Spleen (tissue), 11 donors: ENCODE results near the gene NYNRIN. TPM values are rescaled to one million over a fixed set of nuclear protein-coding genes. Genes with fewer than 3 reads are reported as not detected.
"Not testable (repeated sequence)": the region's sequence is repeated elsewhere in the genome, so short reads cannot be mapped to it uniquely, and the experiment has no call there.

Experiments used
- DNase-seq: peaks from one replicate; pipeline ENCODE4 v3.0.0-alpha.2; 2020
- H3K27ac ChIP-seq, 8 donors: fragments of 200-600 bp; sonication (generic) in 7 of 8; 1 replicate in 4 of 8; 2 replicates in 4 of 8; pipeline versions ENCODE4 v1.5.0 to v1.8.0; 2016 to 2021; ENCODE audit warnings: inconsistent platforms in 4 of 8, mild to moderate bottlenecking in 4 of 8, moderate library complexity in 1 of 8
- H3K27me3 ChIP-seq, 7 donors: fragments of 200-600 bp; sonication (generic) in 6 of 7; replicated peaks in 1 of 7; 1 replicate in 4 of 7; 2 replicates in 3 of 7; pipeline versions ENCODE4 v1.5.0 to v1.8.0; 2016 to 2021; ENCODE audit warnings: inconsistent platforms in 3 of 7, mild to moderate bottlenecking in 1 of 7
- H3K36me3 ChIP-seq, 6 donors: fragments of 200-600 bp; sonication (generic) in 5 of 6; 1 replicate in 4 of 6; 2 replicates in 2 of 6; pipeline versions ENCODE4 v1.5.0 to v1.8.0; 2016 to 2021; ENCODE audit warnings: inconsistent platforms in 2 of 6
- H3K4me1 ChIP-seq, 6 donors: fragments of 200-600 bp; sonication (generic) in 5 of 6; 1 replicate in 3 of 6; 2 replicates in 3 of 6; pipeline versions ENCODE4 v1.5.0 to v1.8.0; 2016 to 2021; ENCODE audit warnings: inconsistent platforms in 3 of 6
- H3K4me3 ChIP-seq, 8 donors: fragments of 200-600 bp; sonication (generic) in 7 of 8; 1 replicate in 4 of 8; 2 replicates in 4 of 8; pipeline versions ENCODE4 v1.5.0 to v1.8.0; 2016 to 2021; ENCODE audit warnings: inconsistent platforms in 4 of 8, mild to moderate bottlenecking in 4 of 8, moderate library complexity in 2 of 8
- H3K9me3 ChIP-seq, 8 donors: fragments of 200-600 bp; sonication (generic) in 7 of 8; 1 replicate in 4 of 8; 2 replicates in 4 of 8; pipeline versions ENCODE4 v1.5.0 to v1.8.0; 2016 to 2021; ENCODE audit warnings: inconsistent platforms in 4 of 8
- CTCF ChIP-seq, 11 experiments: fragments of 200-600 bp in 7 of 11; fragments of 450-650 bp in 4 of 11; sonication (generic) in 4 of 11; IDR thresholded peaks in 8 of 11; conservative IDR thresholded peaks in 3 of 11; 1 replicate in 7 of 11; 2 replicates in 4 of 11; pipeline versions ENCODE4 v1.4.0 to v1.8.0; 2016 to 2021; ENCODE audit warnings: antibody characterized with exemption in 11 of 11, inconsistent platforms in 4 of 11, mild to moderate bottlenecking in 1 of 11
- POLR2A ChIP-seq, 3 donors: fragments of 450-650 bp; IDR thresholded peaks; one replicate each; pipeline ENCODE4 v1.5.1; 2017; ENCODE audit warnings: antibody characterized with exemption in 3 of 3, mild to moderate bottlenecking in 1 of 3
- POLR2AphosphoS5 ChIP-seq, 3 donors: sonication (generic); formaldehyde crosslinking; IDR thresholded peaks; one replicate each; pipeline ENCODE4 v1.5.1; 2017; ENCODE audit warnings: antibody characterized with exemption in 3 of 3
- WGBS, 5 donors: extraction: QIAGEN DNeasy Blood & Tissue Kit in 3 of 5; methylation state at CpG; one replicate each; pipeline versions ENCODE4 v1.1.5 to v1.1.7; 2013 to 2018; 5-methylcytosine and 5-hydroxymethylcytosine counted together
- intact Hi-C: fragments of 100-400 bp; cut with DNase I; formaldehyde crosslinking; loops from one replicate; pipeline ENCODE4 v1.15.0; 2023; ENCODE audit warnings: low total_unique reads
- polyA plus RNA-seq, 3 donors: library from polyadenylated mRNA; stranded (reverse); fragments of 200-250 nt; gene quantifications; one replicate each; pipeline ENCODE4 v1.2.1, GENCODE V29; 2013
- total RNA-seq, 7 donors: library from RNA; depleted of rRNA in 3 of 7; stranded (reverse); fragments of >200 nt in 3 of 7; fragmentation: NEBNext Ultra II Directional in 4 of 7; extraction: Animal tissue kit (Norgen Biotek cat#: 25700) in 4 of 7; gene quantifications; one replicate each; pipeline versions ENCODE4 v1.1.0 to v1.2.1, GENCODE V29; 2016 to 2021
- donor health status: healthy with polysubstance abuse.
- donor health status: DM: no; HTN: no; CAD: no; lungs with moderate emphysema.
- donor health status: DM: no; HTN: no; CAD: no.
- donor health status: Bipolar disorder and iron deficiency.
- donor health status: healthy.
- donor health status: DM: no; HTN: no; CAD: no.
- donor health status: DM: yes; HTN: yes; CAD: no.

Gene NYNRIN
- total and polyA plus RNA-seq, 10 donors, result 0.87 to 18.0 (median 10.5) TPM

DNA sequence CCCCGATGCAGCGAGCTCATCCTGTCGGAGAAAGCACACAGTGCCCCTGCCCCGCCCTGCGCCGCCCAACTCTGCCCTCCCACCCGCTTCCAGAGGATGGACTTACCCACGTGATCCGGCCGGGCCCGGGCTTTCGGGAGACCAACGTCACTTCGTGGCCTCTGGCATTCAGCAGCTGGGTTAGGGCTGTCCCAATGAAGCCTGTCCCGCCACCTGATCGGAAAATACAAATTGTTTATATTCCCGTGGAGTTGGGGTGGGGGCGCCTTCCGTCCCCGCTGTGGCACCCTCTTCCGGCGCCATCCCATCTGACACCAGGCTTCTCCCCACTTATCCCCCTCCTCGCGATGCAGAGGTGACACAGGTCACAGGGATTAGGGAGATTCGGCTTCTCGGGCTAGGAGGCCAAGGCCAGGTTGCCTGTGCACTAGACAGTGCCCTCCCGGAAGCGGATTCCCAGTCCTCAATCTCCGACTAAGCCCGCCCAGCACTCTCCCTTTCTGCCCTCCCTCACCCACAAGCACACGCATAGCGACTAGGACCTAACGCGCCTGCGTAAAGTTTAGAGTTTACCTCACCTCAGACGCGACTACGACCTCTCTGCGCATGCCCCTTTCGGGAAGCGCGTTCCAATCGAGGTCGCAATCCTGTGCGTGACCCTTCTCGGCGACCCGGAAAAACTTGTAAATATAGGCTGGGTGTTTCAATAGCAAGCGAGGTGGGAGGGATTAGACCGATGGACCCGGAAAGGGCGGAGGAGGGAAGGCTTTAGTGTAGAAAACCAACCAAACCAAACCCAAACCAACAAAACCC is 43.6 kb downstream of the NYNRIN start, which contains the start of gene SDR39U1:
SDR39U1 (minus strand) TSS at position 537 of the 813 bp plus-strand sequence; CDS start at position 530, 7 bp downstream.
- Histone ChIP-seq H3K4me3 (peak within 1 kb of the TSS; percentile 56 to 86 (median 62)), H3K27ac (peak within 1 kb of the TSS; percentile 95 to 99 (median 99)), H3K27me3 (no peaks in the 10 kb centered on the region), H3K36me3 (peaks cover 0 to 41% (median 36%) of the 10 kb centered on the region in 6 donors), H3K9me3 (no peaks in the 10 kb centered on the region), H3K4me1 (peaks cover 28 to 54% (median 48%) of the 10 kb centered on the region in 6 donors)
- intact Hi-C loops, result no loop called here
- TF ChIP-seq CTCF (IDR thresholded peaks at IDR 0.05 in 8 of 11, conservative IDR thresholded peaks at IDR 0.05 in 3 of 11), result peak in 1 of 11 experiments; percentile 34
- TF ChIP-seq POLR2A (IDR thresholded peaks at IDR 0.05), result peak in 2 of 3 donors; percentile 62 to 71
- peak; percentile 92 to 98 (median 97) for TF ChIP-seq POLR2AphosphoS5 (IDR thresholded peaks at IDR 0.05)
- WGBS, 5 donors, result 0% methylated on average over 44 to 52 of the region's 52 CpGs
- peak; percentile 97 for DNase-seq

GRCh38 chr14:24443053-24443665 is 44.4 kb downstream of the NYNRIN start:
- peak overlapping the region; percentile 56 to 86 (median 62) for H3K4me3 ChIP-seq
- H3K27me3 ChIP-seq, result no peaks in the 10 kb centered on the region
- peak overlapping the region; percentile 22 to 99 (median 99) for H3K27ac ChIP-seq
- H3K4me1 ChIP-seq, result peaks cover 21 to 47% (median 41%) of the 10 kb centered on the region in 6 donors
- no peak for DNase-seq
- intact Hi-C loops, result no loop called here
- H3K36me3 ChIP-seq, result peaks cover 0 to 34% (median 29%) of the 10 kb centered on the region in 6 donors
- WGBS, 5 donors, result 5 to 8% (median 7%) methylated on average over 6 to 7 of the region's 7 CpGs
- no peaks in the 10 kb centered on the region for H3K9me3 ChIP-seq
- TF ChIP-seq POLR2A (IDR thresholded peaks at IDR 0.05) (no peak), CTCF (IDR thresholded peaks at IDR 0.05 in 8 of 11, conservative IDR thresholded peaks at IDR 0.05 in 3 of 11) (no peak), POLR2AphosphoS5 (IDR thresholded peaks at IDR 0.05) (no peak)

DNA sequence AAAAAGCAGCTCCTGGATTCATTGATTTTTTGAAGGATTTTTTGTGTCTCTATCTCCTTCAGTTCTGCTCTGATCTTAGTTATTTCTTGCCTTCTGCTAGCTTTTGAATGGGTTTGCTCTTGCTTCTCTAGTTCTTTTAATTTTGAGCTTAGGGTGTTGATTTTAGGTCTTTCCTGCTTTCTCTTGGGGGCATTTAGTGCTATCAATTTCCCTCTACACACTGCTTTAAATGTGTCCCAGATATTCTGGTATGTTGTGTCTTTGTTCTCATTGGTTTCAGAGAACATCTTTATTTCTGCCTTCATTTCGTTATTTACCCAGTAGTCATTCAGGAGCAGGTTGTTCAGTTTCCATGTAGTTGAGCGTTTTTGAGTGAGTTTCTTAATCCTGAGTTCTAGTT is 52.0 kb downstream of the NYNRIN start:
- DNase-seq, H3K4me1 ChIP-seq, H3K9me3 ChIP-seq, H3K4me3 ChIP-seq, H3K27me3 ChIP-seq, H3K36me3 ChIP-seq, intact Hi-C loops, H3K27ac ChIP-seq: not testable (repeated sequence)
- 86 to 94% (median 90%) methylated on average over 2 of the region's 2 CpGs for WGBS, 5 donors

GRCh38 chr14:24456980-24457379 is 58.2 kb downstream of the NYNRIN start:
- H3K4me3 ChIP-seq, result no peak overlapping the region
- H3K36me3 ChIP-seq, result peaks cover 0 to 5% (median 0%) of the 10 kb centered on the region in 6 donors
- peaks cover 0 to 3% (median 0%) of the 10 kb centered on the region in 8 donors for H3K9me3 ChIP-seq
- no peak for TF ChIP-seq POLR2A (IDR thresholded peaks at IDR 0.05)
- no peak for TF ChIP-seq CTCF (IDR thresholded peaks at IDR 0.05 in 8 of 11, conservative IDR thresholded peaks at IDR 0.05 in 3 of 11)
- no peak for TF ChIP-seq POLR2AphosphoS5 (IDR thresholded peaks at IDR 0.05)
- H3K27me3 ChIP-seq, result no peaks in the 10 kb centered on the region
- DNase-seq, result no peak
- H3K27ac ChIP-seq, result no peak overlapping the region
- intact Hi-C loops, result no loop called here
- peaks cover 0 to 3% (median 0%) of the 10 kb centered on the region in 6 donors for H3K4me1 ChIP-seq
